Tibial artery (tissue), 4 donors: ENCODE measurements around the gene MOGAT3.

Experiments
- DNase-seq, 2 donors: peaks; one replicate each; pipeline ENCODE4 v3.0.0-alpha.2; 2019
- H3K27ac ChIP-seq, 2 donors: fragments of 200-600 bp; sonication (generic) in 1 of 2; 1 replicate in 1 of 2; 2 replicates in 1 of 2; pipeline ENCODE4 v1.5.1; 2018 to 2019; ENCODE audit warnings: mild to moderate bottlenecking in 1 of 2
- H3K27me3 ChIP-seq, 2 donors: fragments of 200-600 bp; sonication (generic) in 1 of 2; one replicate each; pipeline versions ENCODE4 v1.5.1 to v1.6.0; 2016 to 2019
- H3K36me3 ChIP-seq, 3 donors: fragments of 200-600 bp; sonication (generic) in 2 of 3; one replicate each; pipeline ENCODE4 v1.5.1; 2016 to 2019; ENCODE audit warnings: mild to moderate bottlenecking in 2 of 3
- H3K4me1 ChIP-seq, 4 donors: fragments of 200-600 bp; sonication (generic) in 2 of 4; 1 replicate in 3 of 4; 2 replicates in 1 of 4; pipeline ENCODE4 v1.5.1; 2016 to 2019
- H3K4me3 ChIP-seq, 2 donors: fragments of 200-600 bp; sonication (generic) in 1 of 2; 1 replicate in 1 of 2; 2 replicates in 1 of 2; pipeline ENCODE4 v1.5.1; 2018 to 2019; ENCODE audit warnings: mild to moderate bottlenecking in 2 of 2
- H3K9me3 ChIP-seq, 3 donors: fragments of 200-600 bp; sonication (generic) in 1 of 3; one replicate each; pipeline ENCODE4 v1.5.1; 2016 to 2019
- intact Hi-C: fragments of 100-400 bp; cut with DNase I; formaldehyde crosslinking; loops from one replicate; pipeline ENCODE4 v1.15.0; 2023; ENCODE audit warnings: low total_unique reads
- TF ChIP-seq, protein P1 (sequence below), 2 experiments: fragments of 200-600 bp in 1 of 2; fragments of 450-650 bp in 1 of 2; IDR thresholded peaks; one replicate each; pipeline ENCODE4 v1.5.1; 2017 to 2019; ENCODE audit warnings: antibody characterized with exemption in 2 of 2, mild to moderate bottlenecking in 1 of 2, moderate library complexity in 1 of 2

The MOGAT3 gene

DNA sequence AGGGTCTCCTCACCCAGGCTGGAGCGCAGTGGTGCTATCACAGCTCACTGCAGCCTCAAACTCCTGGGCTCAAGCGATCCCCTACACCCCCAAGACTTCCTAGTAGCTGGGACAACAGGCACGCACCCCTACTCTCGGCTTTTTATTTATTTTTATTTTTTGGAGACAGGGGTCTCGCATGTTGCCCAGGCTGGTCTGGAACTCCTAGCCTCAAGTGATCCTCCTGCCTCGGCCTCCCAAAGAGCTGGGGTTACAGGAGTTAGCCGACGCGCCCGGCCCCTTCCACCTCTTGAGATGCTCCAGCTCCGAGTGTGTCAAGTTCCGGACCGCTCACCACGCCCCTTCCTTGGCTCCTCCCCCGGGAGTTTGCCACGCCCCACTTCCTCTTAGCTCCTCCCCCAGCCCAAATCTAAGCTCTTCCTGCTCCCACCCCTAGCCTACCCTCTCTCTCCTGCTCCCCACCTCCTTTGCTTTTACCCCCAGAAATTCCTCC is 27.0 kb downstream of the MOGAT3 start:
- intact Hi-C loops, result no loop called here
- Histone ChIP-seq H3K27me3 (peaks cover 11 to 97% of the 10 kb centered on the region in 2 donors), H3K4me1 (peaks cover 4 to 46% (median 33%) of the 10 kb centered on the region in 4 donors), H3K27ac (no peak overlapping the region), H3K4me3 (peak overlapping the region in 1 of 2 donors; percentile 29), H3K36me3 (no peaks in the 10 kb centered on the region), H3K9me3 (no peaks in the 10 kb centered on the region)
- no peak for DNase-seq
- TF ChIP-seq, protein P1, sequence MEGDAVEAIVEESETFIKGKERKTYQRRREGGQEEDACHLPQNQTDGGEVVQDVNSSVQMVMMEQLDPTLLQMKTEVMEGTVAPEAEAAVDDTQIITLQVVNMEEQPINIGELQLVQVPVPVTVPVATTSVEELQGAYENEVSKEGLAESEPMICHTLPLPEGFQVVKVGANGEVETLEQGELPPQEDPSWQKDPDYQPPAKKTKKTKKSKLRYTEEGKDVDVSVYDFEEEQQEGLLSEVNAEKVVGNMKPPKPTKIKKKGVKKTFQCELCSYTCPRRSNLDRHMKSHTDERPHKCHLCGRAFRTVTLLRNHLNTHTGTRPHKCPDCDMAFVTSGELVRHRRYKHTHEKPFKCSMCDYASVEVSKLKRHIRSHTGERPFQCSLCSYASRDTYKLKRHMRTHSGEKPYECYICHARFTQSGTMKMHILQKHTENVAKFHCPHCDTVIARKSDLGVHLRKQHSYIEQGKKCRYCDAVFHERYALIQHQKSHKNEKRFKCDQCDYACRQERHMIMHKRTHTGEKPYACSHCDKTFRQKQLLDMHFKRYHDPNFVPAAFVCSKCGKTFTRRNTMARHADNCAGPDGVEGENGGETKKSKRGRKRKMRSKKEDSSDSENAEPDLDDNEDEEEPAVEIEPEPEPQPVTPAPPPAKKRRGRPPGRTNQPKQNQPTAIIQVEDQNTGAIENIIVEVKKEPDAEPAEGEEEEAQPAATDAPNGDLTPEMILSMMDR (IDR thresholded peaks at IDR 0.05), result no peak

DNA sequence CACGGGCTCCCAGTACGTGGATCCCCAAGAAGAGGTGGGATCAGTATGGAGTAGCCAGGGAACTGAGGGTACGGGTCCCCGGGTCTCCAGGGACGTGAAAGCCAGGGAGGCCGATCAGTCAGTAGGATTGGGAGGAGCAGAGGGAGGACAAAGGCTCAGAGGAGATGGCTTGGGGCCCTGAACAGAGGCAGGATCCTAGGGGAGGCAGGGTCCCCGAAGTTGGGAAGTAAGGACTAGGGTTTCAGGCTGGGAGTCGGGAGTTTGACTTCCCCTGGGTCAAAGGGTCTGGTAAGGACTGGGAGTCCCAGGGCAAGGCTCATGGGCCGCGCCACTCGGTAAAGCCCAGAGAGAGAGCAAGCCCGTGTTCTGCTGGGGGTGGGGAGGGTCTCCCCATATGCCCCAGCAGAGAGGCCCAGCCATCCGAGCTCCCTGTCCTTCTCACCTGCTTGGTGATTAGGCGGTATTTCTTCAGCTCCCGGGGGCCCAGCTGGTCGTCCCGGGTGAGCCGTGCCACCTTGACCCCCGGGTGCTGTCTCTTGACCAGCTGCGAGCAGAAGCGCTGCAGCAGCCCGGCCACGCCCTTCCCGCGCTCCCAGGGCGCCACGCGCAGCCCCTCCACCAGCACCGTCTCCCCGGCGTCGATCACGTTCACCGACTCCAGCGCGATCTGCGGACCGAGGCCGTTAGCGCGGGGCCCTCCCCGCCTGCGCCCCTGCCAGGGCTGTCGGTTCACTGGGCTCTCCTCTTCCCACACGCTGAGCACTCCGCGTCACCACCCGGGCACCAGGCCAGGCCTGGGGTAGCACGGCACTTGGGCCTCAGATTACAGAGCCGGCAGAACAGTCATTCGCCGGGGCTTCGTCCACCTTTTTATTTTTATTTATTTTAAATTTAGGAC is 27.7 kb downstream of the MOGAT3 start:
- Histone ChIP-seq H3K4me3 (peak overlapping the region in 1 of 2 donors; percentile 29), H3K4me1 (peaks cover 4 to 46% (median 33%) of the 10 kb centered on the region in 4 donors), H3K27me3 (peaks cover 11 to 99% of the 10 kb centered on the region in 2 donors), H3K9me3 (no peaks in the 10 kb centered on the region), H3K27ac (no peak overlapping the region), H3K36me3 (no peaks in the 10 kb centered on the region)
- intact Hi-C loops, result no loop called here
- TF ChIP-seq, protein P1 (IDR thresholded peaks at IDR 0.05), result no peak
- DNase-seq, result peak in 1 of 2 donors; percentile 75

DNA sequence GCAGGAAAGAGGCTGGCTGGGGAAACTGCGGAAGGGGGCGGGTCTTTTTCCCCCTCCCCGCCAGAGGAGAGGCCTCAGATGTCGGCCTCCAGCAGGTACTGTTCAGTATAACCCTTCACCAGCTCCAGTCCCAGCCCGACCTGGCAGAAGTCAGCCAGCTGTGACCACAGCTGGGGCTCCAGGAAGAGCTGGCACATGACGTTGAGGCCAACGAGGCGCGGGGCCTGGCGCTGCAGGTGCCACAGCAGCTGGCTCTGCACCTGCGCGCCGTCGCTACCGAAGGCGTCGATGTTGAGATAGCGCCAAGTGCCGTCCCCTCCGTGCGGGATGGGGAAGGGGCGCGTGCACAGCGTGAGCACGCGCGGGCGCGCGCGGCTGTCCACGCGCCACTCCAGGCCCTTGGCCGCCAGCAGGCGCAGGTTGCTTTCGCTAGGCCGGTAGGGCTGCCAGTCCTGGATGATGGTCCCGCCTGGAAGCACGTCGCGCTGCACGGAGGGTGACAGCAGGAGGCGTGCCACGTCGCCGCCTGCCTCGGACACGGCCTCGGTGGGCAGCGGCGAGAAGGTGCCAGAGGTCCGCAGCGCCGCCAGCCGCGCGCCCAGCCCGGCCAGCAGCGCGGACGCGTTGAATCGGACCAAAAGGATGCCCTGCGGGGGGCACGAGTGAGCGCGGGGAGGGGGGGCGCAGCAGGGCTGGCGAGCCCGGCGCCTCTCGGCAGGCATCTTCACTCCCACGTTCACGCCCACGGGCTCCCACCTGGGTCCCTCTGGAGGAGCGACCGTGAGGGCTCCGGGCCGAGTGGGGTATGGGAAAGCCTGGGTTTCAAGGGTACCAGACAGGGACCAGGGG is 28.6 kb downstream of the MOGAT3 start:
- Histone ChIP-seq H3K9me3 (no peaks in the 10 kb centered on the region), H3K4me3 (no peak overlapping the region), H3K4me1 (peaks cover 4 to 46% (median 33%) of the 10 kb centered on the region in 4 donors), H3K27ac (no peak overlapping the region), H3K36me3 (no peaks in the 10 kb centered on the region), H3K27me3 (peaks cover 11 to 99% of the 10 kb centered on the region in 2 donors)
- TF ChIP-seq, protein P1 (IDR thresholded peaks at IDR 0.05), result no peak
- intact Hi-C loops, result no loop called here
- no peak for DNase-seq

DNA sequence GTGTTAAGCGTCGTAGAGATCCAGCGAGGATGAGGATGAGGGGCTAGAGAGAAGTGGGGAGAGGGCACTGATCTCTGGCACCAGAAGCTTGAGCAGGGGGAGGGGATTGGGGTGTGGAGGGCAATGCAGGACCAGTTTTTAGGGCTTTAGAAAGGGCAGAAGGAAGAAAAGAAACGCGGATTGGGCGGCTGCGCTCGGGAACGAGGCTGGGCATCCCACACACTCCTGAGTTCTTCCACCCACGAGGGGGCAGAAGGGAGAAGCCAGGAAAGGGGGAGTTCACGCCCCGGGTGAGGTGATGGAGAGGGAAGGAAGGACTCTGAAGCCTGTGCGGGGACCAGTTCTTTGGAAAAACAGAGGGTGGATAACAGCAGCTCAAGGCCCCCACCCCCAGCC is 29.4 kb downstream of the MOGAT3 start:
- H3K4me3 ChIP-seq, result no peak overlapping the region
- TF ChIP-seq, protein P1 (IDR thresholded peaks at IDR 0.05), result no peak
- intact Hi-C loops, result no loop called here
- H3K27me3 ChIP-seq, result peaks cover 11 to 99% of the 10 kb centered on the region in 2 donors
- H3K4me1 ChIP-seq, result peaks cover 4 to 46% (median 33%) of the 10 kb centered on the region in 4 donors
- H3K9me3 ChIP-seq, result no peaks in the 10 kb centered on the region
- H3K27ac ChIP-seq, result no peak overlapping the region
- no peak for DNase-seq
- H3K36me3 ChIP-seq, result no peaks in the 10 kb centered on the region

DNA sequence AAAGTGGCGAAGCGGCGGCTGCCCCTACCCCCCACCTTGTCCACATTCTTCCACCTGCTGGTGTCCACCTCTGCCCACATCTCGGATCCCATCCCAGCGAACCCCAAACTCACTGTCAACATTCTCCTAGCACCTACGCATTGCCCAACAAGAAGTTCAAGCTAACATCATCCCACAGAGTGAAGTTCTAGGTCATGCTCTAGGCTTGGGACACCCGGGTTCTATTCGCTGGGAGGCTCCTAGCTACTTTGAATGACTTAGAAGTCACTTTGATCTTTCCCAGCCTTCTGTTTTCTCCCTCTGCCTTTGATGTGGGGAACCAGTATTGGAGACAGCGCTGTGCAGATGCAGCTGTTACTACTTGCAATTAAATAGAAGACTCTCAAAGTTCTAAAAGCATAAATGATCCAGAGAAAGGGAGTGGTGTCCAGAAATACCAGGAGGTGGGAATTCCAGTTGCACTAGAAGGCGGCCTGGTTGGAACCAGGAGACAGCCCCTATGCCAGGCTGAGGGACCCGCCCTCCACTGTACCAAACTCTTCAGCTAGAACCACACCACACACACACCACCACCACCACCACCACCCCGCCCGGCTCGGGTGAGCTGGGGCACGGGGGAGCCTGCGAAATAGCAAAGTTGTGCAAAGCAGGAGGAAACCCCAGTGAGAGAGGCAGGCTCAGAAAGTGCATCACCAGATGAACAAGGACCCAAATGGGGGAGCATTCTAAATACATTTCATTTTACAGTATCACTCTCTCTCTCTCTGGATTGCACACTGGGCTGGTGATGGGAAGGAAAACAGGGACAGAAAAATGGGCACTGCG is 30.0 kb downstream of the MOGAT3 start:
- Histone ChIP-seq H3K4me3 (no peak overlapping the region), H3K4me1 (peaks cover 4 to 50% (median 35%) of the 10 kb centered on the region in 4 donors), H3K27me3 (peaks cover 11 to 99% of the 10 kb centered on the region in 2 donors), H3K36me3 (no peaks in the 10 kb centered on the region), H3K27ac (no peak overlapping the region), H3K9me3 (no peaks in the 10 kb centered on the region)
- TF ChIP-seq, protein P1 (IDR thresholded peaks at IDR 0.05), result no peak
- intact Hi-C loops, result no loop called here
- no peak for DNase-seq
